ENCODE measurements around the gene SOHLH2.

DNA sequence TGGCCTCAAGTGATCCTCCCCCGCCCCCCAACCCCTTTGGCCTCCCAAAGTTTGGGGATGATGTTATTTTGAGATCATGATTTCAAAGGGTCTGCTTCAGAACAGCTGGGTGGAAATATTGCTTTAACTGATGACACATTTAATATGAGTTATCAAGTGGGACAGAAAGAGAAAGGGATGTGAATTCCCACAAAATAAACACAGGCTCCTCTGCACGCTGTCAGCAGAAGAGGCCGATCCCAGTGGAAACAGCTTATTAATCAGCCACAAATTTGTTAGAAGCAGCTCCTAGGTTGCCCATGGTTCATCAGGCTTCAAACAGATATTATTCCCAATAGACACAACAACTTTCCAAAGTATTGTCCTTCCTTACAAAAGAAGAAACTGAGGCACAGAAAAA, 87.9 kb downstream of the SOHLH2 start:
- TF ChIP-seq CTCF (IDR thresholded peaks at IDR 0.05; ENCODE audit: low read length) (no peak), EZH2 (IDR thresholded peaks at IDR 0.05; ENCODE audit: borderline replicate concordance, low read length) (no peak)
